Measurements from ENCODE around the gene PWWP2B.

DNA sequence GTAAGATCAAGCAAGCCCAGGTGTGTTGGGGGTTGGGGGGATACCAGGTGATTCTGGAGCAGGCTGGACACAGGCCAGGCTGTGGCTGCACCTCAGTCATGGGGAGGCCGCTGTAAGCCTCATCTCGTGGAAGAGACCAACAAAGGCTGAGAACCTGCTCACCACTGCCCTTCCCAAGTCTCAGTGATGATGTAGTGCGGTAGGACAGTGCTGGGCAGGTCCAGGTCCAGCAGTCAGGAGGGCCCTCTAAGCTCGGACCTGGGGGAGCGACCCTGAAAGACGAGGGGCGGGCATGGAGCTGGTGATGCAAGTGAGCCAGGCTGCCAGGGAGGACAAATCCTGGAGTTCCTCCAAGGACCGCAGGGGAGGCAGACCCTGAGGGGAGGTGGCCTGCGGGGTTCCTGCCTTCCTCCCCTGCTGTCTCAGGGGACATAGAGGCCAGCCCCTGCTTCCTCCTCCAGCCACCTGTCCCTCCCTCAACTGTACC, 3.3 kb upstream of the PWWP2B start:
- TF ChIP-seq, protein P1, sequence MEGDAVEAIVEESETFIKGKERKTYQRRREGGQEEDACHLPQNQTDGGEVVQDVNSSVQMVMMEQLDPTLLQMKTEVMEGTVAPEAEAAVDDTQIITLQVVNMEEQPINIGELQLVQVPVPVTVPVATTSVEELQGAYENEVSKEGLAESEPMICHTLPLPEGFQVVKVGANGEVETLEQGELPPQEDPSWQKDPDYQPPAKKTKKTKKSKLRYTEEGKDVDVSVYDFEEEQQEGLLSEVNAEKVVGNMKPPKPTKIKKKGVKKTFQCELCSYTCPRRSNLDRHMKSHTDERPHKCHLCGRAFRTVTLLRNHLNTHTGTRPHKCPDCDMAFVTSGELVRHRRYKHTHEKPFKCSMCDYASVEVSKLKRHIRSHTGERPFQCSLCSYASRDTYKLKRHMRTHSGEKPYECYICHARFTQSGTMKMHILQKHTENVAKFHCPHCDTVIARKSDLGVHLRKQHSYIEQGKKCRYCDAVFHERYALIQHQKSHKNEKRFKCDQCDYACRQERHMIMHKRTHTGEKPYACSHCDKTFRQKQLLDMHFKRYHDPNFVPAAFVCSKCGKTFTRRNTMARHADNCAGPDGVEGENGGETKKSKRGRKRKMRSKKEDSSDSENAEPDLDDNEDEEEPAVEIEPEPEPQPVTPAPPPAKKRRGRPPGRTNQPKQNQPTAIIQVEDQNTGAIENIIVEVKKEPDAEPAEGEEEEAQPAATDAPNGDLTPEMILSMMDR (IDR thresholded peaks at IDR 0.05 in 8 of 11, conservative IDR thresholded peaks at IDR 0.05 in 3 of 11) = no peak
- TF ChIP-seq POLR2A (IDR thresholded peaks at IDR 0.05) = no peak
- TF ChIP-seq POLR2AphosphoS5 (IDR thresholded peaks at IDR 0.05) = peak in 1 of 3 donors; percentile 33
